Erythroblast (primary cell): ENCODE results near the gene FSHR.

Experiments
- GATA1 ChIP-seq: IDR thresholded peaks from 2 replicates; pipeline ENCODE4 v1.6.1; 2011; ENCODE audit warnings: low read depth, mild to moderate bottlenecking, control low read depth, low read length, moderate library complexity
- POLR2A ChIP-seq: IDR thresholded peaks from 2 replicates; pipeline ENCODE4 v1.6.1; 2011; ENCODE audit warnings: mild to moderate bottlenecking, low read length

DNA sequence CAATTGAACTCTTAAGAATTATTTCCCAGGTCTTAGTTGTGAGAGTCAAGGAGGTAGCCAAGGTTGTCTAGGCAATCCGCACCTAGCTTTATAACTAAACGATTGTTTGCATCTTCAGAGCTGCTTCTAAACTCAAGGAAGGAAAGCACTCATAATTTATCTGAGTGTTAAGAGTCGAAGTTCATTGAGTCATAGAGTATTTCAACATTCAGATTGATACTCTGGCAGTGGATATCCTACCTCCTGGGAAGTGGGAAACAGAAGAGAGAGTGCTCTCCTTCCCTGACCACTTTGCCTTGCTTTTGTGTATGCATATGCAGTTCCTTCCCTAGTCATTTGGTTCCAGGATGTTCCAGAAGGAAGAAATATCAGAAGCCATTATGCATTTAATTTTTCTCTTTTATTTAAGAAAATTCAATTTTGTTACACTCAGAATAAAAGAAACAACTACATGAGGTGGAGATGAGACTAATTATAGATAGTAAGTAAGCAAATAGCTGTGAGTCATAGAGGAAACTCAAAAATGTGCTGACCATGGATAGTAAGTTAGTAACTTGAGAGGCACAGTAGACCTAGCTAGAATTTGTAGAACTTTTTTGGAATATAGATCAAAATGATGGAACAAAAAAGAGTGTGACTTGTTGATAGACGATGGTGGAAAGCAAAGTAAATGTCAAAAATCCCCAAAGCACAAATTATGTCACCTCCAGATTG is 35.4 kb upstream of the FSHR start:
- no peak for TF ChIP-seq POLR2A
- TF ChIP-seq GATA1: no peak
